Measurements from ENCODE around the gene MUC5AC.

Gene MUC5AC

GRCh38 chr11:1129143-1129610, 28.6 kb upstream of the MUC5AC start:
- H3K4me3 Mint-ChIP-seq, result no peak overlapping the region
- H3K4me1 Mint-ChIP-seq (ENCODE audit: low read depth), result no peaks in the 10 kb centered on the region
- peaks cover 3% of the 10 kb centered on the region for H3K36me3 Mint-ChIP-seq
- peaks cover 6% of the 10 kb centered on the region for H3K9me3 Mint-ChIP-seq (ENCODE audit: low read depth)
- peaks cover 8% of the 10 kb centered on the region for H3K27me3 Mint-ChIP-seq
- H3K27ac Mint-ChIP-seq, result no peak overlapping the region

- Mint-ChIP-seq H3K4me1 (ENCODE audit: low read depth) (no peaks in the 10 kb centered on the region), H3K27ac (no peak overlapping the region), H3K9me3 (ENCODE audit: low read depth) (peaks cover 12% of the 10 kb centered on the region), H3K36me3 (peaks cover 6% of the 10 kb centered on the region), H3K4me3 (no peak overlapping the region), H3K27me3 (peaks cover 8% of the 10 kb centered on the region)
Measured at GRCh38 chr11:1129611-1130160, 28.1 kb upstream of the MUC5AC start.

GRCh38 chr11:1130276-1131032, 27.3 kb upstream of the MUC5AC start:
- no peak overlapping the region for H3K27ac Mint-ChIP-seq
- H3K9me3 Mint-ChIP-seq (ENCODE audit: low read depth), result peaks cover 17% of the 10 kb centered on the region
- peaks cover 12% of the 10 kb centered on the region for H3K27me3 Mint-ChIP-seq
- peaks cover 10% of the 10 kb centered on the region for H3K36me3 Mint-ChIP-seq
- no peaks in the 10 kb centered on the region for H3K4me1 Mint-ChIP-seq (ENCODE audit: low read depth)
- no peak overlapping the region for H3K4me3 Mint-ChIP-seq

- no peak overlapping the region for H3K27ac Mint-ChIP-seq
- no peak overlapping the region for H3K4me3 Mint-ChIP-seq
- peaks cover 12% of the 10 kb centered on the region for H3K27me3 Mint-ChIP-seq
- peaks cover 17% of the 10 kb centered on the region for H3K9me3 Mint-ChIP-seq (ENCODE audit: low read depth)
- no peaks in the 10 kb centered on the region for H3K4me1 Mint-ChIP-seq (ENCODE audit: low read depth)
- peaks cover 10% of the 10 kb centered on the region for H3K36me3 Mint-ChIP-seq
Measured at GRCh38 chr11:1131033-1131911, 26.5 kb upstream of the MUC5AC start.

- Mint-ChIP-seq H3K27me3 (peaks cover 21% of the 10 kb centered on the region), H3K4me3 (no peak overlapping the region), H3K9me3 (ENCODE audit: low read depth) (peaks cover 17% of the 10 kb centered on the region), H3K4me1 (ENCODE audit: low read depth) (no peaks in the 10 kb centered on the region), H3K36me3 (peaks cover 10% of the 10 kb centered on the region), H3K27ac (no peak overlapping the region)
Measured at GRCh38 chr11:1134848-1135445, 22.8 kb upstream of the MUC5AC start.

- H3K4me3 Mint-ChIP-seq, result no peak overlapping the region
- peaks cover 10% of the 10 kb centered on the region for H3K36me3 Mint-ChIP-seq
- peaks cover 19% of the 10 kb centered on the region for H3K27me3 Mint-ChIP-seq
Measured at GRCh38 chr11:1138097-1138496, 19.7 kb upstream of the MUC5AC start.

GRCh38 chr11:1139441-1140083, 18.2 kb upstream of the MUC5AC start:
- Mint-ChIP-seq H3K27me3 (peaks cover 16% of the 10 kb centered on the region), H3K9me3 (ENCODE audit: low read depth) (peaks cover 20% of the 10 kb centered on the region), H3K4me1 (ENCODE audit: low read depth) (no peaks in the 10 kb centered on the region), H3K4me3 (no peak overlapping the region), H3K27ac (no peak overlapping the region), H3K36me3 (peaks cover 9% of the 10 kb centered on the region)

More at GRCh38 chr11:1138097-1138496, 19.7 kb upstream of the MUC5AC start:
- Mint-ChIP-seq H3K27ac (no peak overlapping the region), H3K9me3 (ENCODE audit: low read depth) (peaks cover 30% of the 10 kb centered on the region), H3K4me1 (ENCODE audit: low read depth) (no peaks in the 10 kb centered on the region)

- H3K4me3 Mint-ChIP-seq, result no peak overlapping the region
- H3K9me3 Mint-ChIP-seq (ENCODE audit: low read depth), result peaks cover 18% of the 10 kb centered on the region
- no peak overlapping the region for H3K27ac Mint-ChIP-seq
- peaks cover 3% of the 10 kb centered on the region for H3K36me3 Mint-ChIP-seq
- H3K27me3 Mint-ChIP-seq, result peaks cover 10% of the 10 kb centered on the region
- H3K4me1 Mint-ChIP-seq (ENCODE audit: low read depth), result no peaks in the 10 kb centered on the region
Measured at GRCh38 chr11:1140642-1141490, 16.9 kb upstream of the MUC5AC start.

- no peak overlapping the region for H3K4me3 Mint-ChIP-seq
- H3K36me3 Mint-ChIP-seq, result peaks cover 3% of the 10 kb centered on the region
- H3K27me3 Mint-ChIP-seq, result peaks cover 2% of the 10 kb centered on the region
- H3K9me3 Mint-ChIP-seq (ENCODE audit: low read depth), result peaks cover 17% of the 10 kb centered on the region
- H3K27ac Mint-ChIP-seq, result no peak overlapping the region
- no peaks in the 10 kb centered on the region for H3K4me1 Mint-ChIP-seq (ENCODE audit: low read depth)
Measured at GRCh38 chr11:1146365-1146764, 11.4 kb upstream of the MUC5AC start.

- Mint-ChIP-seq H3K4me1 (ENCODE audit: low read depth) (peaks cover 2% of the 10 kb centered on the region), H3K4me3 (no peak overlapping the region), H3K27ac (no peak overlapping the region), H3K9me3 (ENCODE audit: low read depth) (peaks cover 9% of the 10 kb centered on the region), H3K36me3 (no peaks in the 10 kb centered on the region), H3K27me3 (peaks cover 2% of the 10 kb centered on the region)
Measured at GRCh38 chr11:1147792-1148191, 10.0 kb upstream of the MUC5AC start.

GRCh38 chr11:1148752-1149180, 9.0 kb upstream of the MUC5AC start:
- Mint-ChIP-seq H3K4me1 (ENCODE audit: low read depth) (peaks cover 2% of the 10 kb centered on the region), H3K36me3 (no peaks in the 10 kb centered on the region), H3K27ac (no peak overlapping the region), H3K4me3 (no peak overlapping the region), H3K27me3 (peaks cover 2% of the 10 kb centered on the region), H3K9me3 (ENCODE audit: low read depth) (peaks cover 5% of the 10 kb centered on the region)

- Mint-ChIP-seq H3K4me1 (ENCODE audit: low read depth) (peaks cover 2% of the 10 kb centered on the region), H3K27ac (no peak overlapping the region), H3K27me3 (peaks cover 2% of the 10 kb centered on the region), H3K36me3 (no peaks in the 10 kb centered on the region), H3K4me3 (no peak overlapping the region), H3K9me3 (ENCODE audit: low read depth) (peaks cover 5% of the 10 kb centered on the region)
Measured at GRCh38 chr11:1149545-1149944, 8.2 kb upstream of the MUC5AC start.

GRCh38 chr11:1150116-1150515, 7.6 kb upstream of the MUC5AC start:
- no peak overlapping the region for H3K4me3 Mint-ChIP-seq
- peaks cover under 1% of the 10 kb centered on the region for H3K9me3 Mint-ChIP-seq (ENCODE audit: low read depth)
- no peaks in the 10 kb centered on the region for H3K36me3 Mint-ChIP-seq
- H3K27ac Mint-ChIP-seq, result no peak overlapping the region
- H3K27me3 Mint-ChIP-seq, result peaks cover 2% of the 10 kb centered on the region
- H3K4me1 Mint-ChIP-seq (ENCODE audit: low read depth), result peaks cover 2% of the 10 kb centered on the region
